DND-41 (cell line): ENCODE results near the gene DLG2.

Experiments
- CTCF ChIP-seq: IDR thresholded peaks from 2 replicates; pipeline ENCODE4 v1.5.1; 2012; ENCODE audit warnings: borderline replicate concordance, low read length, moderate library complexity, mild to moderate bottlenecking; ENCODE audit not compliant: poor library complexity, severe bottlenecking; ENCODE audit errors: extremely low read depth
- EZH2 ChIP-seq: IDR thresholded peaks from 3 replicates; pipeline ENCODE4 v1.6.1; 2012; ENCODE audit warnings: borderline replicate concordance, low read depth, mild to moderate bottlenecking, moderate library complexity, low read length, inconsistent platforms; ENCODE audit not compliant: severe bottlenecking

- TF ChIP-seq CTCF = no peak
- TF ChIP-seq EZH2 = no peak
Observed at GRCh38 chr11:84022201-84022600, 1604.9 kb downstream of the DLG2 start.
